Measurements from ENCODE around the gene LCN10. TPM values are rescaled to one million over a fixed set of nuclear protein-coding genes. Genes with fewer than 3 reads are reported as not detected.
A peak's percentile ranks its signal among the peaks of the same experiment; 100 is the strongest.

The LCN10 gene
- total RNA-seq, 1 donor from 2014 or later: 8.3 TPM

GRCh38 chr9:136694872-136695247, 47.9 kb downstream of the LCN10 start:
- H3K36me3 ChIP-seq: no peaks in the 10 kb centered on the region
- no peak overlapping the region for H3K27ac ChIP-seq
- H3K9me3 ChIP-seq: no peaks in the 10 kb centered on the region
- DNase-seq (ENCODE audit: extremely low spot score in 2 of 2): no peak
- no peak overlapping the region for H3K4me3 ChIP-seq
- TF ChIP-seq POLR2AphosphoS5 (IDR thresholded peaks at IDR 0.05; ENCODE audit: insufficient read depth in 1 of 2, low read depth in 1 of 2) (no peak), POLR2A (IDR thresholded peaks at IDR 0.05) (no peak), CTCF (IDR thresholded peaks at IDR 0.05) (no peak)
- no peaks in the 10 kb centered on the region for H3K27me3 ChIP-seq
- peaks cover 16% of the 10 kb centered on the region for H3K4me1 ChIP-seq
- intact Hi-C loops (cut with DNase I): no loop called here

GRCh38 chr9:136694163-136694871, 48.4 kb downstream of the LCN10 start:
- Histone ChIP-seq H3K4me1 (peaks cover 16% of the 10 kb centered on the region), H3K9me3 (no peaks in the 10 kb centered on the region), H3K4me3 (no peak overlapping the region), H3K27ac (no peak overlapping the region), H3K27me3 (no peaks in the 10 kb centered on the region), H3K36me3 (no peaks in the 10 kb centered on the region)
- DNase-seq (ENCODE audit: extremely low spot score in 2 of 2): no peak
- intact Hi-C loops (cut with DNase I): no loop called here
- TF ChIP-seq POLR2A (IDR thresholded peaks at IDR 0.05) (no peak), POLR2AphosphoS5 (IDR thresholded peaks at IDR 0.05; ENCODE audit: insufficient read depth in 1 of 2, low read depth in 1 of 2) (no peak), CTCF (IDR thresholded peaks at IDR 0.05) (peak in 2 of 3 experiments; percentile 25 to 31)

- intact Hi-C loops (cut with DNase I): no loop called here
- Histone ChIP-seq H3K4me3 (no peak overlapping the region), H3K4me1 (peaks cover 16% of the 10 kb centered on the region)
Observed at GRCh38 chr9:136693490-136694162, 49.1 kb downstream of the LCN10 start.

GRCh38 chr9:136693135-136693489, 49.6 kb downstream of the LCN10 start:
- no peak for DNase-seq (ENCODE audit: extremely low spot score in 2 of 2)
- intact Hi-C loops (cut with DNase I): no loop called here
- H3K36me3 ChIP-seq: no peaks in the 10 kb centered on the region
- no peak overlapping the region for H3K4me3 ChIP-seq
- no peak overlapping the region for H3K27ac ChIP-seq
- H3K4me1 ChIP-seq: peaks cover 16% of the 10 kb centered on the region
- no peaks in the 10 kb centered on the region for H3K27me3 ChIP-seq
- no peak for TF ChIP-seq POLR2AphosphoS5 (IDR thresholded peaks at IDR 0.05; ENCODE audit: insufficient read depth in 1 of 2, low read depth in 1 of 2)
- TF ChIP-seq POLR2A (IDR thresholded peaks at IDR 0.05): no peak
- TF ChIP-seq CTCF (IDR thresholded peaks at IDR 0.05): no peak
- no peaks in the 10 kb centered on the region for H3K9me3 ChIP-seq

More at GRCh38 chr9:136693490-136694162, 49.1 kb downstream of the LCN10 start:
- TF ChIP-seq POLR2AphosphoS5 (IDR thresholded peaks at IDR 0.05; ENCODE audit: insufficient read depth in 1 of 2, low read depth in 1 of 2): no peak
- Histone ChIP-seq H3K27ac (no peak overlapping the region), H3K27me3 (no peaks in the 10 kb centered on the region), H3K36me3 (no peaks in the 10 kb centered on the region), H3K9me3 (no peaks in the 10 kb centered on the region)
- DNase-seq (ENCODE audit: extremely low spot score in 2 of 2): no peak

- DNase-seq (ENCODE audit: extremely low spot score in 2 of 2): no peak
- Histone ChIP-seq H3K9me3 (no peaks in the 10 kb centered on the region), H3K36me3 (no peaks in the 10 kb centered on the region), H3K4me1 (peaks cover 22% of the 10 kb centered on the region), H3K27ac (no peak overlapping the region), H3K27me3 (no peaks in the 10 kb centered on the region), H3K4me3 (no peak overlapping the region)
- no peak for TF ChIP-seq POLR2A (IDR thresholded peaks at IDR 0.05)
- TF ChIP-seq CTCF (IDR thresholded peaks at IDR 0.05): no peak
- no peak for TF ChIP-seq POLR2AphosphoS5 (IDR thresholded peaks at IDR 0.05; ENCODE audit: insufficient read depth in 1 of 2, low read depth in 1 of 2)
- intact Hi-C loops (cut with DNase I): no loop called here
Observed at GRCh38 chr9:136692185-136693134, 50.3 kb downstream of the LCN10 start.

Data from vagina (tissue), 2 donors.